Liver (tissue), 9 donors: ENCODE data around the gene BTBD9. TPM values are rescaled to one million over a fixed set of nuclear protein-coding genes. Genes with fewer than 3 reads are reported as not detected.

Source experiments
- DNase-seq: peaks from one replicate; pipeline ENCODE4 v3.0.0-alpha.2; 2017; ENCODE audit warnings: low spot score
- H3K27ac ChIP-seq, 2 donors: one replicate each; pipeline ENCODE4 v1.7.0; 2013; ENCODE audit warnings: inconsistent platforms in 2 of 2, low read length in 2 of 2, control low read depth in 1 of 2, low read depth in 1 of 2, mild to moderate bottlenecking in 1 of 2
- H3K27me3 ChIP-seq, 4 donors: one replicate each; pipeline versions ENCODE4 v1.6.1 to v1.7.0; 2013; ENCODE audit warnings: low read length in 3 of 4, inconsistent platforms in 1 of 4, mild to moderate bottlenecking in 1 of 4, moderate library complexity in 1 of 4; ENCODE audit not compliant: control insufficient read depth in 4 of 4, insufficient read depth in 4 of 4
- H3K36me3 ChIP-seq, 4 donors: one replicate each; pipeline versions ENCODE4 v1.6.1 to v1.7.0; 2013; ENCODE audit warnings: low read length in 3 of 4, mild to moderate bottlenecking in 3 of 4, low read depth in 1 of 4, moderate library complexity in 1 of 4; ENCODE audit not compliant: control insufficient read depth in 4 of 4, insufficient read depth in 3 of 4
- H3K4me1 ChIP-seq, 4 donors: one replicate each; pipeline versions ENCODE4 v1.6.1 to v1.7.0; 2013; ENCODE audit warnings: low read length in 3 of 4, mild to moderate bottlenecking in 3 of 4, moderate library complexity in 1 of 4; ENCODE audit not compliant: control insufficient read depth in 4 of 4, insufficient read depth in 4 of 4
- H3K4me3 ChIP-seq, 3 donors: one replicate each; pipeline versions ENCODE4 v1.6.1 to v1.7.0; 2013; ENCODE audit warnings: low read length in 3 of 3, control low read depth in 1 of 3, low read depth in 1 of 3, mild to moderate bottlenecking in 1 of 3
- H3K9ac ChIP-seq, 2 donors: one replicate each; pipeline ENCODE4 v1.7.0; 2013; ENCODE audit warnings: low read length in 2 of 2, mild to moderate bottlenecking in 2 of 2, moderate library complexity in 2 of 2, control low read depth in 1 of 2, low read depth in 1 of 2
- H3K9me3 ChIP-seq, 4 donors: one replicate each; pipeline versions ENCODE4 v1.6.1 to v1.7.0; 2013; ENCODE audit warnings: low read length in 3 of 4; ENCODE audit not compliant: control insufficient read depth in 4 of 4
- FOXA1 ChIP-seq: IDR thresholded peaks from 2 replicates; pipeline ENCODE4 v1.6.1; 2016; ENCODE audit warnings: antibody characterized with exemption
- FOXA2 ChIP-seq: IDR thresholded peaks from 2 replicates; pipeline ENCODE4 v1.6.1; 2016; ENCODE audit warnings: antibody characterized with exemption
- GABPA ChIP-seq, 2 donors: IDR thresholded peaks in 1 of 2; conservative IDR thresholded peaks in 1 of 2; 2 replicates each; pipeline ENCODE4 v1.6.1; 2016; ENCODE audit warnings: antibody characterized with exemption in 2 of 2, mild to moderate bottlenecking in 1 of 2, moderate library complexity in 1 of 2
- HNF4A ChIP-seq, 2 donors: conservative IDR thresholded peaks; 2 replicates each; pipeline ENCODE4 v1.6.1; 2016; ENCODE audit warnings: antibody characterized with exemption in 2 of 2, mild to moderate bottlenecking in 2 of 2
- HNF4G ChIP-seq: IDR thresholded peaks from 2 replicates; pipeline ENCODE4 v1.6.1; 2016; ENCODE audit warnings: antibody characterized with exemption
- JUND ChIP-seq, 2 donors: IDR thresholded peaks; 2 replicates each; pipeline ENCODE4 v1.6.1; 2016; ENCODE audit warnings: antibody characterized with exemption in 2 of 2
- RAD21 ChIP-seq, 2 donors: IDR thresholded peaks; 2 replicates each; pipeline ENCODE4 v1.6.1; 2016; ENCODE audit warnings: antibody characterized with exemption in 2 of 2, mild to moderate bottlenecking in 2 of 2
- RXRA ChIP-seq, 2 donors: IDR thresholded peaks; 2 replicates each; pipeline ENCODE4 v1.6.1; 2017 to 2018; ENCODE audit warnings: antibody characterized with exemption in 2 of 2, mild to moderate bottlenecking in 1 of 2
- YY1 ChIP-seq: IDR thresholded peaks from 2 replicates; pipeline ENCODE4 v1.6.1; 2016; ENCODE audit warnings: antibody characterized with exemption, mild to moderate bottlenecking
- WGBS: extraction: QIAGEN DNeasy Blood & Tissue Kit; methylation state at CpG from one replicate; pipeline ENCODE4 v1.1.7; 2013; 5-methylcytosine and 5-hydroxymethylcytosine counted together
- polyA plus RNA-seq, 2 donors: library from polyadenylated mRNA; stranded (reverse) in 1 of 2; unstranded in 1 of 2; fragments of 200-250 nt in 1 of 2; fragments of >200 nt in 1 of 2; fragmentation: Nextera tagmentation in 1 of 2; extraction: Ambion mirVana in 1 of 2; gene quantifications; one replicate each; pipeline versions ENCODE4 v1.2.1 to v1.2.3, GENCODE V29; 2013 to 2015
- total RNA-seq, 2 donors: library from RNA; depleted of rRNA; stranded (reverse); fragments of >200 nt; gene quantifications; one replicate each; pipeline ENCODE4 v1.2.3, GENCODE V29; 2014
- TF ChIP-seq, protein P1 (sequence below): IDR thresholded peaks from 2 replicates; pipeline ENCODE4 v1.6.1; 2016; ENCODE audit warnings: antibody characterized with exemption
- TF ChIP-seq, protein P2 (sequence below): IDR thresholded peaks from 2 replicates; pipeline ENCODE4 v1.6.1; 2016; ENCODE audit warnings: antibody characterized with exemption
- TF ChIP-seq, protein P3 (sequence below): IDR thresholded peaks from 2 replicates; pipeline ENCODE4 v1.6.1; 2016; ENCODE audit warnings: antibody characterized with exemption
- TF ChIP-seq, protein P4 (sequence below): fragments of 150-350 bp; IDR thresholded peaks from 2 replicates; pipeline ENCODE4 v1.5.1; 2017; ENCODE audit warnings: improper control_type of control experiment, low read depth, low read length; ENCODE audit not compliant: missing input control
- donor health status: healthy.
- donor health status: healthy.
- donor health status: healthy.
- donor health status: healthy.
- donor health status: healthy.

The BTBD9 gene
- total and polyA plus RNA-seq, 4 donors = 2.0 to 12.4 (median 5.7) TPM

DNA sequence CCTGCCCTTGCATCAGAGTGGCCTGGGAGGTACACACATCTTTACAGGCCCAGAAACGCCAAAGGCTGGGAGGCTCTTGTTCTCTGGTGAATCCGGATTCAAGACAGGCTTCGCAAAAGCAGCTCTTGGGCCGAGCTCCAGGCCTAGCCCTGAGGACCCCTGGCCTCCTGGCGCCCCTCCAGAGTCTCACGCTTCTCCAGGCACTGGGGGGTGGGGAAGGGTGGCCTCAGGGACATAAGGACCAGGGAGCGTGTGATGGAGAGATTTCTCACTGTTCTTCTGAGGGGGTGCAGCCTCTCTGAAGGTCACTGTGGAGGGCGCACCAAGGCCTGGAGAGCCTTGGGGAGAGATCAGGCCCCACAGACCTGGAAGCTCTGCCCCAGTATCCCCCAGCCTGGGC is 471.0 kb downstream of the BTBD9 start:
- no peak for DNase-seq
- H3K27me3 ChIP-seq = no peaks in the 10 kb centered on the region
- H3K9me3 ChIP-seq = no peaks in the 10 kb centered on the region
- TF ChIP-seq, protein P1, sequence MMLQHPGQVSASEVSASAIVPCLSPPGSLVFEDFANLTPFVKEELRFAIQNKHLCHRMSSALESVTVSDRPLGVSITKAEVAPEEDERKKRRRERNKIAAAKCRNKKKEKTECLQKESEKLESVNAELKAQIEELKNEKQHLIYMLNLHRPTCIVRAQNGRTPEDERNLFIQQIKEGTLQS = no peak
- TF ChIP-seq GABPA (IDR thresholded peaks at IDR 0.05 in 1 of 2, conservative IDR thresholded peaks at IDR 0.05 in 1 of 2) = no peak
- TF ChIP-seq RAD21 (IDR thresholded peaks at IDR 0.05) = no peak
- TF ChIP-seq, protein P2, sequence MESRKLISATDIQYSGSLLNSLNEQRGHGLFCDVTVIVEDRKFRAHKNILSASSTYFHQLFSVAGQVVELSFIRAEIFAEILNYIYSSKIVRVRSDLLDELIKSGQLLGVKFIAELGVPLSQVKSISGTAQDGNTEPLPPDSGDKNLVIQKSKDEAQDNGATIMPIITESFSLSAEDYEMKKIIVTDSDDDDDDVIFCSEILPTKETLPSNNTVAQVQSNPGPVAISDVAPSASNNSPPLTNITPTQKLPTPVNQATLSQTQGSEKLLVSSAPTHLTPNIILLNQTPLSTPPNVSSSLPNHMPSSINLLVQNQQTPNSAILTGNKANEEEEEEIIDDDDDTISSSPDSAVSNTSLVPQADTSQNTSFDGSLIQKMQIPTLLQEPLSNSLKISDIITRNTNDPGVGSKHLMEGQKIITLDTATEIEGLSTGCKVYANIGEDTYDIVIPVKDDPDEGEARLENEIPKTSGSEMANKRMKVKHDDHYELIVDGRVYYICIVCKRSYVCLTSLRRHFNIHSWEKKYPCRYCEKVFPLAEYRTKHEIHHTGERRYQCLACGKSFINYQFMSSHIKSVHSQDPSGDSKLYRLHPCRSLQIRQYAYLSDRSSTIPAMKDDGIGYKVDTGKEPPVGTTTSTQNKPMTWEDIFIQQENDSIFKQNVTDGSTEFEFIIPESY = no peak
- no peak for TF ChIP-seq HNF4A (conservative IDR thresholded peaks at IDR 0.05)
- no peak for TF ChIP-seq FOXA1
- peaks cover 3 to 40% (median 32%) of the 10 kb centered on the region in 4 donors for H3K4me1 ChIP-seq
- no peak overlapping the region for H3K27ac ChIP-seq
- no peaks in the 10 kb centered on the region for H3K36me3 ChIP-seq
- no peak overlapping the region for H3K4me3 ChIP-seq
- H3K9ac ChIP-seq = no peak overlapping the region
- 90% methylated on average over 8 of the region's 8 CpGs for WGBS

DNA sequence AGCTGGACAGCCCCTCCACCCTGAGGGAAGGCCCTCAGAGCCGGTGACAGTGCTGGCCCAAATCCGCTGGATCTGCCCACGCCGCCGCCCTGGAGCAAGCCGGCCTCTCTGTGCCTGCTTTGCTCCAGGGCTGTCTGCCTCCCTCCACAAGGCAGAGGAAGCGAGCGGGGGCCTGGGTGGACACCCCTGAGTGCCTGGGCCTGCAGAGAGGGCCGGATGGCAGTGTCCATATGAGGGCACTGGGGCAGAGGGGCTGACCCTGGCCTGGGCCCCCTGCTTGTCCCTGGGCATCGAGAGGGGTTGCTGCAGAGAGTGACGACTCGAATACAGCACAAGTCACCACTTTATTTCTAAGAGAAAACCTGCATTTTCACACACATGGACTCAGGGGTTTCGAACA is 471.6 kb downstream of the BTBD9 start:
- 96% methylated on average over 13 of the region's 13 CpGs for WGBS
- no peaks in the 10 kb centered on the region for H3K9me3 ChIP-seq
- H3K36me3 ChIP-seq = no peaks in the 10 kb centered on the region
- H3K27me3 ChIP-seq = no peaks in the 10 kb centered on the region
- peaks cover 7 to 44% (median 35%) of the 10 kb centered on the region in 4 donors for H3K4me1 ChIP-seq
- TF ChIP-seq JUND (IDR thresholded peaks at IDR 0.05) (no peak), YY1 (no peak)
- TF ChIP-seq, protein P3, sequence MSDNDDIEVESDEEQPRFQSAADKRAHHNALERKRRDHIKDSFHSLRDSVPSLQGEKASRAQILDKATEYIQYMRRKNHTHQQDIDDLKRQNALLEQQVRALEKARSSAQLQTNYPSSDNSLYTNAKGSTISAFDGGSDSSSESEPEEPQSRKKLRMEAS = no peak
- no peak overlapping the region for H3K9ac ChIP-seq
- H3K4me3 ChIP-seq = no peak overlapping the region
- no peak for DNase-seq
- no peak overlapping the region for H3K27ac ChIP-seq

DNA sequence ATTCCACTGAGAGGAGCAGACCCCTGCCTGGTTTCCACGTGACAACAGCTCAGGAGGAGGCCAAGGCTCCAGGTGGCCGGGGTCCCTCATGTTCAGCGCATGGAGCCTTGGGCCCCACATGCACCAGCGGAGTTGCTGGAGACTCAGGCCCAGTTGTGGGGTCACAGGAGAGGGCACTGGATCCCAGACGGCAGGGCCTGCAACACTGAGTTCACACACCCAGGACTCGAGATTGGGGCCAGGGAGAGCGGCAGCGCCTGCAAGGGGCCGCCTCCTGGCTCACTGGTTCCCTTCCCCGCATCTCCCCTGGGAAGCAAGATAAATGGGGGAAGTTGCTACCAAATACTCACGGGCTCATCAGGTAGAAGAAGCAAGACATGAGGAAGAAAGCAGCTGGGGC is 472.1 kb downstream of the BTBD9 start:
- peaks cover 8 to 42% (median 33%) of the 10 kb centered on the region in 4 donors for H3K4me1 ChIP-seq
- no peaks in the 10 kb centered on the region for H3K27me3 ChIP-seq
- H3K9me3 ChIP-seq = no peaks in the 10 kb centered on the region
- H3K36me3 ChIP-seq = no peaks in the 10 kb centered on the region
- no peak overlapping the region for H3K27ac ChIP-seq
- TF ChIP-seq, protein P3 = no peak
- TF ChIP-seq, protein P2 = no peak
- TF ChIP-seq HNF4G (no peak), FOXA2 (no peak), JUND (IDR thresholded peaks at IDR 0.05) (no peak), RXRA (IDR thresholded peaks at IDR 0.05) (no peak), HNF4A (conservative IDR thresholded peaks at IDR 0.05) (no peak), RAD21 (IDR thresholded peaks at IDR 0.05) (no peak)
- TF ChIP-seq, protein P4, sequence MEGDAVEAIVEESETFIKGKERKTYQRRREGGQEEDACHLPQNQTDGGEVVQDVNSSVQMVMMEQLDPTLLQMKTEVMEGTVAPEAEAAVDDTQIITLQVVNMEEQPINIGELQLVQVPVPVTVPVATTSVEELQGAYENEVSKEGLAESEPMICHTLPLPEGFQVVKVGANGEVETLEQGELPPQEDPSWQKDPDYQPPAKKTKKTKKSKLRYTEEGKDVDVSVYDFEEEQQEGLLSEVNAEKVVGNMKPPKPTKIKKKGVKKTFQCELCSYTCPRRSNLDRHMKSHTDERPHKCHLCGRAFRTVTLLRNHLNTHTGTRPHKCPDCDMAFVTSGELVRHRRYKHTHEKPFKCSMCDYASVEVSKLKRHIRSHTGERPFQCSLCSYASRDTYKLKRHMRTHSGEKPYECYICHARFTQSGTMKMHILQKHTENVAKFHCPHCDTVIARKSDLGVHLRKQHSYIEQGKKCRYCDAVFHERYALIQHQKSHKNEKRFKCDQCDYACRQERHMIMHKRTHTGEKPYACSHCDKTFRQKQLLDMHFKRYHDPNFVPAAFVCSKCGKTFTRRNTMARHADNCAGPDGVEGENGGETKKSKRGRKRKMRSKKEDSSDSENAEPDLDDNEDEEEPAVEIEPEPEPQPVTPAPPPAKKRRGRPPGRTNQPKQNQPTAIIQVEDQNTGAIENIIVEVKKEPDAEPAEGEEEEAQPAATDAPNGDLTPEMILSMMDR = no peak
- WGBS = 95% methylated on average over 11 of the region's 11 CpGs
- H3K4me3 ChIP-seq = no peak overlapping the region
- no peak overlapping the region for H3K9ac ChIP-seq
- no peak for DNase-seq
